Esophagus (tissue), 2 donors: Measurements from ENCODE around the gene LCN12. TPM values are rescaled to one million over a fixed set of nuclear protein-coding genes. Genes with fewer than 3 reads are reported as not detected.
"Not testable (repeated sequence)": the region's sequence is repeated elsewhere in the genome, so short reads cannot be mapped to it uniquely, and the experiment has no call there.

Source experiments
- H3K27ac ChIP-seq, 2 donors: one replicate each; pipeline ENCODE4 v1.5.1; 2013; ENCODE audit warnings: low read depth in 2 of 2, mild to moderate bottlenecking in 2 of 2, inconsistent platforms in 1 of 2, low read length in 1 of 2, moderate library complexity in 1 of 2
- H3K27me3 ChIP-seq, 2 donors: one replicate each; pipeline ENCODE4 v1.6.1; 2013; ENCODE audit warnings: low read length in 2 of 2, control low read depth in 1 of 2, mild to moderate bottlenecking in 1 of 2; ENCODE audit not compliant: insufficient read depth in 2 of 2, control insufficient read depth in 1 of 2
- H3K36me3 ChIP-seq, 2 donors: one replicate each; pipeline ENCODE4 v1.6.1; 2013; ENCODE audit warnings: low read length in 1 of 2; ENCODE audit not compliant: control insufficient read depth in 2 of 2, insufficient read depth in 2 of 2
- H3K4me1 ChIP-seq, 2 donors: one replicate each; pipeline ENCODE4 v1.6.1; 2013; ENCODE audit warnings: low read length in 1 of 2; ENCODE audit not compliant: control insufficient read depth in 2 of 2, insufficient read depth in 2 of 2
- H3K4me3 ChIP-seq, 2 donors: one replicate each; pipeline ENCODE4 v1.5.1; 2013; ENCODE audit warnings: low read length in 2 of 2, mild to moderate bottlenecking in 2 of 2, low read depth in 1 of 2, moderate library complexity in 1 of 2
- H3K9me3 ChIP-seq, 2 donors: one replicate each; pipeline ENCODE4 v1.6.1; 2013; ENCODE audit warnings: mild to moderate bottlenecking in 2 of 2, low read depth in 1 of 2, low read length in 1 of 2, moderate library complexity in 1 of 2; ENCODE audit not compliant: control insufficient read depth in 2 of 2, insufficient read depth in 1 of 2
- WGBS, 2 donors: extraction: QIAGEN DNeasy Blood & Tissue Kit; methylation state at CpG; one replicate each; pipeline ENCODE4 v1.1.7; 2013; 5-methylcytosine and 5-hydroxymethylcytosine counted together
- polyA plus RNA-seq, 2 donors: library from polyadenylated mRNA; stranded (reverse); fragments of 200-250 nt; gene quantifications; one replicate each; pipeline ENCODE4 v1.2.3, GENCODE V29; 2013
- donor health status: healthy with polysubstance abuse.
- donor health status: Bipolar disorder and iron deficiency.

The LCN12 gene
- polyA plus RNA-seq, 2 donors, result 0.24 to 0.77 TPM

- H3K4me1 ChIP-seq, result peaks cover 0 to 3% of the 10 kb centered on the region in 2 donors
- WGBS, 2 donors, result 91 to 92% methylated on average over 10 of the region's 10 CpGs
- H3K9me3 ChIP-seq, result no peaks in the 10 kb centered on the region
- H3K27ac ChIP-seq, result no peak overlapping the region
- H3K4me3 ChIP-seq, result no peak overlapping the region
- no peaks in the 10 kb centered on the region for H3K27me3 ChIP-seq
- H3K36me3 ChIP-seq, result no peaks in the 10 kb centered on the region
Measured at GRCh38 chr9:137002646-137003041, 50.6 kb downstream of the LCN12 start.

DNA sequence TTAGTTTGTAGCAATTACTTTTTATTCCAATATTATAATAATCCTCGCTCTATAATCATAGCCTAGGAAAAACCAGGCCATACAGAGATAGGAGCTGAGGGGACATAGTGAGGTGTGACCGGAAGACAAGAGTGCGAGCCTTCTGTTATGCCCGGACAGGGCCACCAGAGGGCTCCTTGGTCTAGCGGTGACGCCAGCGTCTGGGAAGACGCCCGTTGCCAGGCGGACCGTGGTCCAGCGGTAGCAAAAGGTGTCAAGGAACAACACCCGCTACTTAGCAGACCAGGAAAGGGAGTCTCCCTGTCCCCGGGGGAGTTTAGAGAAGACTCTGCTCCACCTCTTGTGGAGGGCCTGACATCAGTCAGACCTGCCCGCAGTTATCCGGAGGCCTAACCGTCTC is 52.2 kb downstream of the LCN12 start:
- not testable (repeated sequence) for H3K4me3 ChIP-seq, H3K4me1 ChIP-seq, H3K9me3 ChIP-seq, H3K27me3 ChIP-seq, H3K27ac ChIP-seq, H3K36me3 ChIP-seq
- 44 to 68% methylated on average over 9 to 17 of the region's 17 CpGs for WGBS, 2 donors

Other genes with a start within 250 kb of the LCN12 start
- 1 to 10 TPM; 1.6 to 2.5 TPM for gene DIPK1B, start 239.7 kb upstream of the LCN12 start, polyA plus RNA-seq
- 10 to 100 TPM in 1 of 2 donors, 1 to 10 TPM in 1; 5.3 to 14.9 TPM for gene LCN10, start 209.3 kb upstream of the LCN12 start, polyA plus RNA-seq
- gene LCN6, start 203.7 kb upstream of the LCN12 start, polyA plus RNA-seq, result 10 to 100 TPM in 1 of 2 donors, 1 to 10 TPM in 1; 9.0 to 14.4 TPM
- not detected for gene LCN8, start 194.0 kb upstream of the LCN12 start, polyA plus RNA-seq
- not detected for gene LCN15, start 187.8 kb upstream of the LCN12 start, polyA plus RNA-seq
- 100 to 1,000 TPM in 1 of 2 donors, 10 to 100 TPM in 1; 85.2 to 155 TPM for gene TMEM141, start 160.9 kb upstream of the LCN12 start, polyA plus RNA-seq
- gene CCDC183, start 155.9 kb upstream of the LCN12 start, polyA plus RNA-seq, result 1 to 10 TPM in 1 of 2 donors, under 1 TPM in 1; 0.32 to 1.1 TPM
- gene RABL6, start 144.3 kb upstream of the LCN12 start, polyA plus RNA-seq, result 10 to 100 TPM; 46.5 to 61.7 TPM
- gene AJM1, start 109.8 kb upstream of the LCN12 start, polyA plus RNA-seq, result 1 to 10 TPM; 1.9 to 3.7 TPM
- gene PHPT1, start 102.9 kb upstream of the LCN12 start, polyA plus RNA-seq, result 100 to 1,000 TPM in 1 of 2 donors, 10 to 100 TPM in 1; 83.1 to 101 TPM
- gene MAMDC4, start 99.9 kb upstream of the LCN12 start, polyA plus RNA-seq, result 10 to 100 TPM in 1 of 2 donors, 1 to 10 TPM in 1; 3.9 to 11.5 TPM
- gene EDF1, start 86.0 kb upstream of the LCN12 start, polyA plus RNA-seq, result 100 to 1,000 TPM; 445 to 637 TPM
- 10 to 100 TPM; 11.0 to 16.6 TPM for gene TRAF2, start 65.8 kb upstream of the LCN12 start, polyA plus RNA-seq
- 10 to 100 TPM; 91.4 to 97.3 TPM for gene FBXW5, start 7.5 kb upstream of the LCN12 start, polyA plus RNA-seq
- gene C8G, start 7.0 kb upstream of the LCN12 start, polyA plus RNA-seq, result 1 to 10 TPM; 1.2 to 1.8 TPM
- gene PTGDS, start 25.2 kb downstream of the LCN12 start, polyA plus RNA-seq, result 10 to 100 TPM; 18.4 to 42.3 TPM
- under 1 TPM; 0.20 to 0.55 TPM for gene LCNL1, start 30.7 kb downstream of the LCN12 start, polyA plus RNA-seq
- gene PAXX, start 40.1 kb downstream of the LCN12 start, polyA plus RNA-seq, result 100 to 1,000 TPM in 1 of 2 donors, 10 to 100 TPM in 1; 49.7 to 119 TPM
- 100 to 1,000 TPM; 351 to 474 TPM for gene CLIC3, start 44.3 kb downstream of the LCN12 start, polyA plus RNA-seq
- 10 to 100 TPM in 1 of 2 donors, 1 to 10 TPM in 1; 7.7 to 14.7 TPM for gene ABCA2, start 76.0 kb downstream of the LCN12 start, polyA plus RNA-seq
- under 1 TPM; 0.08 to 0.39 TPM for gene FUT7, start 79.8 kb downstream of the LCN12 start, polyA plus RNA-seq
- gene NPDC1, start 93.9 kb downstream of the LCN12 start, polyA plus RNA-seq, result 10 to 100 TPM; 33.1 to 44.3 TPM
- gene ENTPD2, start 101.8 kb downstream of the LCN12 start, polyA plus RNA-seq, result 1 to 10 TPM; 1.5 to 1.6 TPM
- 1 to 10 TPM; 7.5 to 9.0 TPM for gene SAPCD2, start 118.3 kb downstream of the LCN12 start, polyA plus RNA-seq
- 1 to 10 TPM; 2.9 to 3.8 TPM for gene UAP1L1, start 125.2 kb downstream of the LCN12 start, polyA plus RNA-seq
- 10 to 100 TPM; 28.5 to 42.3 TPM for gene MAN1B1, start 134.7 kb downstream of the LCN12 start, polyA plus RNA-seq
- 100 to 1,000 TPM in 1 of 2 donors, 10 to 100 TPM in 1; 90.4 to 129 TPM for gene DPP7, start 162.5 kb downstream of the LCN12 start, polyA plus RNA-seq
- under 1 TPM; 0.06 to 0.14 TPM for gene GRIN1, start 186.9 kb downstream of the LCN12 start, polyA plus RNA-seq
- under 1 TPM; 0.24 to 0.81 TPM for gene LRRC26, start 217.8 kb downstream of the LCN12 start, polyA plus RNA-seq
- not detected for gene TMEM210, start 219.8 kb downstream of the LCN12 start, polyA plus RNA-seq
- gene ANAPC2, start 236.3 kb downstream of the LCN12 start, polyA plus RNA-seq, result 10 to 100 TPM; 27.7 to 47.3 TPM
- gene SSNA1, start 236.4 kb downstream of the LCN12 start, polyA plus RNA-seq, result 100 to 1,000 TPM; 104 TPM
- gene TPRN, start 248.5 kb downstream of the LCN12 start, polyA plus RNA-seq, result 10 to 100 TPM; 12.8 to 19.9 TPM